GM19240 (cell line): ENCODE measurements around the gene SLC12A3.

ENCODE experiments used
- DNase-seq: peaks from one replicate; pipeline ENCODE4 v3.0.0; 2011; ENCODE audit warnings: low spot score; ENCODE audit not compliant: insufficient read length

The SLC12A3 gene

DNA sequence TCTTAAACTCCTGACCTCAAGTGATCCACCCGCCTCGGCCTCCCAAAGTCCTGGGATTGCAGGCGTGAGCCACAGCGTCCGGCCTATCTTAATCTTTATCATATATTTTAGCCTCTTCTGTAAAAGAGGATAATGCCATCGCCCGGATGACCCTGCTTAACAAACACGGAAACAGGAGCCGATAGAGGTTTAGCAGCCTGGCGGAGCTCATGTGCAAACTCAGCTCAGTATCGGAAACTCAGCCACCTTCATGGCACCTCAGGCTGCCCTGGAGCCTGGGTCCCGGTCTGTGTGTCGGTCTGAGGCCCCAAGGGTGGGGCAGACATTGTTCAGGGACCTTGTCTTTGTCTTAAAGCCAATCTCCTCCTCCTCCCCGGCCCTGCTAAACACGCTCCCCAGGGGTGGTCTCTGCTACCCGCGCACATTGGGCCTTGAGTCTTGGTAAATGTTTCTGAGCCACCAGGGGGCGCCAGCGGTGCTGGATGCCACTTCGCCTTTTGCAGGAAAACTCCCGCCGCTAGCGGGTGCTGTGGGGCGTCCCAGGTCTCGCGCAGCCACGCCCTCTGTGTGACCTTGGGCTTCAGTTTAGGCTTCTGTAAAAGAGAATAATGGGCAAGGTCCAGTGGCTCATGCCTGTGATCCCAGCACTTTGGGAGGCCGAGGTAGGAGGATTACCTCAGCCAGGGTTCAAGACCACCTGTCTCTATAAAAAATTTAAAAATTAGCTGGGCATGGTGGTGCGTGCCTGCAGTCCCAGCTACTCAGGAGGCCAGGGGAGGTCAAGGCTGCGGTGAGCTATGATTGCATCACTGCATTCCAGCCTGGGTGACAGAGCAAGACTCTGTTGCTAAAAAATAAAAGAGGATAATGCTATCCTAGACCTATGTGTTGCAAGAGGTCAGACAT lies 99.5 kb downstream of the SLC12A3 start:
- peak; percentile 64 for DNase-seq
